HG02571 (cell line): ENCODE data around the gene MAGEA2.
"Not testable (repeated sequence)": the region's sequence is repeated elsewhere in the genome, so short reads cannot be mapped to it uniquely, and the experiment has no call there.

Source experiments
- ATAC-seq: cut with Tn5 transposase; IDR thresholded peaks from one replicate; pipeline ENCODE4 v1.9.1; 2021; ENCODE audit warnings: mild to moderate bottlenecking, moderate library complexity; ENCODE audit not compliant: unreplicated experiment

The MAGEA2 gene, protein sequence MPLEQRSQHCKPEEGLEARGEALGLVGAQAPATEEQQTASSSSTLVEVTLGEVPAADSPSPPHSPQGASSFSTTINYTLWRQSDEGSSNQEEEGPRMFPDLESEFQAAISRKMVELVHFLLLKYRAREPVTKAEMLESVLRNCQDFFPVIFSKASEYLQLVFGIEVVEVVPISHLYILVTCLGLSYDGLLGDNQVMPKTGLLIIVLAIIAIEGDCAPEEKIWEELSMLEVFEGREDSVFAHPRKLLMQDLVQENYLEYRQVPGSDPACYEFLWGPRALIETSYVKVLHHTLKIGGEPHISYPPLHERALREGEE

DNA sequence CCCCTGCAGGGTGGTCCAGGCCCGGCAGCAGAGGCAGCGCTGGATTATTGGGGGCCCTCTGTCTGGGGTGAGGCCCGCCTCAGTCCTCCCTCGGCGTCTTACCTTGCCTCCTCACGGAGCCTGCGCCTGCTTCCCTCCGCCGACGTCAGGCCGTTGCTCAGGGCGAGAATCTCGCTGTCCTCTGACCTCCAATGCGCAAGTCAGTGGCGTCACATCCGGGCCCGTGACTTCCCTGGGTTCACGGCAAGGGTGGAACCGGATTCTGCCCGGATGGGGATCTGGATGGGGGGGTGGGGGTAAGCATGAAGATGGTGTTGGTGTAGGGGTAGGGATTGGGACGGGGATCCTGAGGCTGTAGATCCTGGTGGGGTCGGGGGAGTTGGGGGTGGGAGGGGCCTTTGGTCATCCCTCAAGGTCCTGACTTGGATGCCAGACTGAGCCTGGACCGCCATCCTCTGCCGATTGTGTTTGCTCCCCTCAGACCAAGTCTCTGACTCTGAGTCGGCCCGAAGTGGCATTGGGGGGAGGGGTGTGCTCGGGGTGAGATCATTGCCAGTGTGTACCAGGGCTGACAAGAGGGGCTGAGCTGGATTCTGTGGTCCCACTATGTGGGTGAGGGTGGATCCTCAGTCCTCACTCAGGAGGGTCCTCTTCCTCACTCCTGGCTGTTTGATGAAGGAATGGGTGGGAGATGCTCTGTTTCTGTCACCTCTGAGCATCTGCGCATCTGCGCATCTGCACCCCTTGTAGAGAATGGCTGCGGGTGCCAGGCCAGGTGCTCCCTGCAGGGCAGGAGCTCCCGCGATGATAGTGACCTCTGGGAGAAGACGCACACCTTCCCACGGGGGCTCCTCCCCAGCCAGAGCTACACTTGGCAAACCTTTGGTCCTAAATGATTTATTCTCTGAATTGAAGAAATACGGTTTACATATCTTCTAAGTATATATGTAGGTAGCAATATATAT, at the start of gene MAGEA2:
MAGEA2 (minus strand) TSS at position 157 of the 965 bp plus-strand sequence. CDS start 2,479 bp downstream, outside the sequence.
- ATAC-seq: not testable (repeated sequence)

DNA sequence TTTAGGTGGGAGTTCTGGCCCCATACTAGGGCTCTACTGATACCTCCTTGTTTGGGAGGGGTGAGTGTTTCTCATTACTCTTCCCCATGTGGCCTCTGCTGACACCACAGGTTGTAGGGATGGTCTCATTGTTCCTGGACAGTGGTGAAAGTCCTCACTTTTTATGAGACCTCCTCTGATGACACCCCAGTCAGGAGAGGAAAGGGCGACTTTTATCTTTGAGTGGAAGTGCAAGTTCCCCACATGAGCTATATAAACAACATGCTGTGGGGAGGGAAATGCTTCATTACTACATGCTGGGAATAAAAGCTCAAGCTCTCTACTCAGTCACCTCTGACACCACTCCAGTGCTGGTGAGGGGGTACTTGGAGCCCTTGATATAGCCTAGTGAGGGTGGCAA, 45.3 kb upstream of the MAGEA2 start:
- ATAC-seq: no peak

DNA sequence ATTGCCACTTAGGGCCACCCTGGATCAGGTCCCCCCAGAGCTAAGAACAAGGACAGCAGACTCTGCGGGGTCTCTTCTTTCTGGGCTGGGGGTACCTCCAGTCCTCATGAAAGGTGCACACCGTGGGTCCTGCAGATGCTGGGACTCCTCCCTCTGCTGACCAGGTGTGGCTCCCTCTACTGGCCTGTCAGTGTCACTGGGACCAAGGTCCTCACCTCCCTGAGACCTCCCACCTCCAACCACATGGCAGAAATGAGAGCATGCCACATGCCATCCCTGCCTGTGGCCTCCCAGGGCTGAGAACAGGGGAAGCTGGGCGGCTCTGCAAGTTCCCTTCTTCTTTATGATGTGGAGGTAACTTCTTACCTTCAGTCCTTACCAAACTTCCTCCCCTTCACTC, 33.4 kb upstream of the MAGEA2 start:
- ATAC-seq: peak; percentile 56

DNA sequence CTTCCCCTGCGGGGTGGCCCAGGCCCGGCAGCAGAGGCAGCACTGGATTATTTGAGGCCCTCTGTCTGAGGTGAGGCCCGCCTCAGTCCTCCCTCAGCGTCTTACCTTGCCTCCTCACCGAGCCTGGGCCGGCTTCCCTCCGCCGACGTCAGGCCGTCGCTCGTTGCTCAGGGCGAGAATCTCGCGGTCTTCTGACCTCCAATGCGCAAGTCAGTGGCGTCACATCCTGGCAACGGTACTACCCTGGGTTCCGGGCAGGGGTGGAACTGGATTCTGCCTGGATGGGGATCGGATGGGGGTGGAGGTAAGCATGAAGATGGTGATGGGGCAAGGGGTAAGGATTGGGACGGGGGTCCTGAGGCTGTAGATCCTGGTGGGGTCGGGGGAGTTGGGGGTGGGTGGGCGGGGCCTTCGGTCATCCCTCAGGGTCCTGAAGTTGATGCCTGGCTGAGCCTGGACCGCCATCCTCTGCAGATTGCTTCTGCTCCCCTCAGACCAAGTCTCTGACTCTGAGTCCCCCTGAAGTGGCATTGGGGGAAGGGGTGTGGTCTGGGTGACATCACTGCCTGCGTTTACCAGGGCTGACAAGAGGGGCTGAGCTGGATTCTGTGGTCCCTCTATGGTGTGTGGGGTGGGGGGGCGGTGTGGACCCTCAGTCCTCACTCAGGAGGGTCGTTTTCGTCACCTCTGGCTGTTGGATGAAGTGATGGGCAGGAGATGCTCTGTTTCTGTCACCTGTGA, 16.1 kb upstream of the MAGEA2 start, which contains the start of gene MAGEA6:
MAGEA6 (minus strand) TSS at position 141 of the 741 bp plus-strand sequence. CDS start 2,039 bp downstream, outside the sequence.
- ATAC-seq: not testable (repeated sequence)

DNA sequence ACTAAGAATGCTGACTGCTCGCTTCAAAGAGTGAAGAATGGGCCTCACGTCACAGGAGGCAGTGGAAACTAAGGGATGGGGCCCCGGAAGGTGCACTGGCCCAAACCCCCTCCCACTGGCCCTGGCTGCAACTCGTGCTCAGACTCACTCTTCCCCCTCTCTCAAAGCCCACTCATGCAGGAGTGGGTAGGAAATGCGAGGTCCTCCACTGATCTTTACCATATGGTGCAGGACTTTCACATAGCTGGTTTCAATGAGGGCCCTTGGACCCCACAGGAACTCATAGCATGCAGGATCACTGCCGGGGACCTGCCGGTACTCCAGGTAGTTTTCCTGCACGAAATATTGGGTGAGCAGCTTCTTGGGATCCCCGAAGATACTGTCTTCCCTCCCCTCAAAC, 12.9 kb upstream of the MAGEA2 start:
- not testable (repeated sequence) for ATAC-seq

DNA sequence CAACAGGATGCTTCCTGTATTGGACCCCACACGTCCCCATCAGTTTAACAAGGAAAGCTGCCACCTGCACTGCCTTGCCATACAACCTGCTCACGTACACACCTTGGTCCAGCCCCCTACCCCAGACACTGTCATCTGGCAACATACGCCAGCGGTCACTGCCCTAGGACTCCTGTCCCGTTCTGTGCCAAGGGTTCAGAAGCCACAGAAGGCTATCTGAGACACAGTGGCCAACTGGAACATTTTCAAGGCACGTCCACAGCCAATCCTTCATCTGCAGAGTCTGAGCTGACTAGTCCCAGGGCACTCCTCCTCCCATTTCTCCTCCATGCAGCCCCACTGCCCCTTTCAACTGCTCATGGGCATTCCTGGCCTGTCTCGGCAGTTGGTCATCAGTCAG, 7.9 kb upstream of the MAGEA2 start:
- ATAC-seq: not testable (repeated sequence)

DNA sequence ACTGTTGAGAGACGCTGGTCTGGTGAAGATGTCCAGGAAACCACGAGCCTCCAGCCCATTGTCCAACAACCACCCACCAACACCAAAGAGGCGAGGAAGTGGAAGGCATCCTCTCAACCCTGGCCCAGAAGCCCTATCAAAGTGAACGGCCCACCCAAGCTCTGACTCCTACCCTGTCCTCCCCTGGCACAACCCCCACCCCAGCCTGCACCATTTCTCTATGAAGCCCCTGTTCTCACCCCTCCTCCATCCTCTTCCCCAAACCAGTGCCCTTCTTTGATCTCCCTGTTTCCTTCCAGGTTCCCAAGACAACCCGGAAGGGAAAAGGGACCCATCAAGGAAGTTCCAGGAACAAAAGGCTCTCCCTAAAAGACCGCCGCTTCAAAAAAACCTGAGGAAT, 5.9 kb upstream of the MAGEA2 start:
- ATAC-seq: not testable (repeated sequence)

DNA sequence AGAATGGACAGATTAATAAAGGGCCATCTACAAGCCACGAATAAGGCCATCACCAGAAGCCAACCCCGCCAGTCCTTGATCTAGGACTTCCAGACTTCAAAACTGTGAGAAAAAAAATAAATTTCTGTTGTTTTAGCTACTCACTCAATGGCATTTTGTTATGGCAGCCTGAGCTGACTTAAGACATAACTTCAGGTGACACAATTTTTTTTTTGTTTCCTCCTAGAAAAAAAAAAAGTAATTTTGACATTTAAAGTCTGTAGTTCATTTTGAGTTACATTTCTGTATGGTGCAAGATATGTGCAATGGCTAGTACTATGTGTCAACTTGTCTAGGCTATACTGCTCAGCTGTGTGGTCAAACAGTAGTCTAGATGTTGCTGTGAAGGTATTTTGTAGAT, 5.3 kb upstream of the MAGEA2 start, which contains the start of gene CSAG3:
CSAG3 (plus strand) TSS at position 301 of the 400 bp plus-strand sequence.
- not testable (repeated sequence) for ATAC-seq

DNA sequence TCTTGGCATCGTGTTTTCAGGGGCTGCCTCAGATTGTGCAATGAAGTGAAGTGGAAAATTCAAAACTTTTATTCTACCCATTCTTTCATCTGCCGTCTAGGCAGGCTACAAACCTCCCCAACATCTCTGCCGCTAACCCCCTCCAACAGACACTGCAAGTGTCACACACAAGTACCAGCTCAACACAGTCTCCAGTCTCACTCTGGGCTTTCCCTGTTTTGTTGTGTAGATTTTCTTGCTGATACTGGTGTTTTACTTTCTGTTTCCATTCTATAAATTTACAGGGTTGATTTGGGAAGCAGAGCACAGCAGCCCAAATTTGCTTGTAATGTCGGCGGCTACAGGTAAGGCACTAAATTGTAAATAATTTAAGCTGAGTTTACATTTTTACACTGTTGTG, 1.2 kb upstream of the MAGEA2 start:
- not testable (repeated sequence) for ATAC-seq

DNA sequence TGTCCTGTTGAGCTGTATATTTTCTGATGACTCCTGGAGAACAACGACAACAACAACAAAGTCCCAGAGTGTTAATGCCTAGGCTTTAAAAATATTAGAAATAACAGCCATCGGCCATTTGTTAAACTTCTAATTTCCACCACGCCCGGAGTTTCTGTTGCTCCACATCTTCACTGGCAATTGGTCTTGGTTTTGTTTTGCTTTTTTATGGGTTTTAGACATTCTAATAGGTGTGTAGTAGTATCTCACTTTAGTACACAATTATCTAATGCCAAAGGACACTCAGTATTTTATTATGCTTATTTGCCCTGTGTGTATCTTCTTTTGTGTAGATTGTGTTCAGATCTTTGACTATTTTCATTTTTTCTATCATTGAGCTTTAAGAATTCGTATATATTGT, 15.1 kb downstream of the MAGEA2 start:
- ATAC-seq: no peak

DNA sequence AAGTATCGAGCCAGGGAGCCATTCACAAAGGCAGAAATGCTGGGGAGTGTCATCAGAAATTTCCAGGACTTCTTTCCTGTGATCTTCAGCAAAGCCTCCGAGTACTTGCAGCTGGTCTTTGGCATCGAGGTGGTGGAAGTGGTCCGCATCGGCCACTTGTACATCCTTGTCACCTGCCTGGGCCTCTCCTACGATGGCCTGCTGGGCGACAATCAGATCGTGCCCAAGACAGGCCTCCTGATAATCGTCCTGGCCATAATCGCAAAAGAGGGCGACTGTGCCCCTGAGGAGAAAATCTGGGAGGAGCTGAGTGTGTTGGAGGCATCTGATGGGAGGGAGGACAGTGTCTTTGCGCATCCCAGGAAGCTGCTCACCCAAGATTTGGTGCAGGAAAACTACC, 17.1 kb downstream of the MAGEA2 start:
- not testable (repeated sequence) for ATAC-seq

DNA sequence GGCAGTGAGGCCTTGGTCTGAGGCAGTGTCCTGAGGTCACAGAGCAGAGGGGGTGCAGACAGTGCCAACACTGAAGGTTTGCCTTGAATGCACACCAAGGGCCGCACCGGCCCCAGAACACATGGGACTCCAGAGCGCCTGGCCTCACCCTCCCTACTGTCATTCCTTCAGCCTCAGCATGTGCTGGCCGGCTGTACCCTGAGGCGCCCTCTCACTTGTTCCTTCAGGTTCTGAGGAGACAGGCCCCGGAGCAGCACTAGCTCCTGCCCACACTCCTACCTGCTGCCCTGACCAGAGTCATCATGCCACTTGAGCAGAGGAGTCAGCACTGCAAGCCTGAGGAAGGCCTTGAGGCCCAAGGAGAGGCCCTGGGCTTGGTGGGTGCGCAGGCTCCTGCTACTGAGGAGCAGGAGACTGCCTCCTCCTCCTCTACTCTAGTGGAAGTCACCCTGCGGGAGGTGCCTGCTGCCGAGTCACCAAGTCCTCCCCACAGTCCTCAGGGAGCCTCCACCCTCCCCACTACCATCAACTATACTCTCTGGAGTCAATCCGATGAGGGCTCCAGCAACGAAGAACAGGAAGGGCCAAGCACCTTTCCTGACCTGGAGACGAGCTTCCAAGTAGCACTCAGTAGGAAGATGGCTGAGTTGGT, 17.7 kb downstream of the MAGEA2 start:
- no peak for ATAC-seq

DNA sequence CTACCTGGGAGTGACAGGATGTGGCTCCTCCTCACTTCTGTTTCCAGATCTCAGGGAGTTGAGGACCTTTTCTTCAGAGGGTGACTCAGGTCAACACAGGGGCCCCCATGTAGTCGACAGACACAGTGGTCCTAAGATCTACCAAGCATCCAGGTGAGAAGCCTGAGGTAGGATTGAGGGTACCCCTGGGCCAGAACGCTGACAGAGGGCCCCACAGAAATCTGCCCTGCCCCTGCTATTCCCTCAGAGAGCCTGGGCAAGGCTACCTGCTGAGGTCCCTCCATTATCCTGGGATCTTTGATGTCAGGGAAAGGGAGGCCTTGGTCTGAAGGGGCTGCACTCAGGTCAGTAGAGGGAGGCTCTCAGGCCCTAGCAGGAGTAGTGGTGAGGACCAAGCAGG, 18.5 kb downstream of the MAGEA2 start:
- ATAC-seq: no peak

DNA sequence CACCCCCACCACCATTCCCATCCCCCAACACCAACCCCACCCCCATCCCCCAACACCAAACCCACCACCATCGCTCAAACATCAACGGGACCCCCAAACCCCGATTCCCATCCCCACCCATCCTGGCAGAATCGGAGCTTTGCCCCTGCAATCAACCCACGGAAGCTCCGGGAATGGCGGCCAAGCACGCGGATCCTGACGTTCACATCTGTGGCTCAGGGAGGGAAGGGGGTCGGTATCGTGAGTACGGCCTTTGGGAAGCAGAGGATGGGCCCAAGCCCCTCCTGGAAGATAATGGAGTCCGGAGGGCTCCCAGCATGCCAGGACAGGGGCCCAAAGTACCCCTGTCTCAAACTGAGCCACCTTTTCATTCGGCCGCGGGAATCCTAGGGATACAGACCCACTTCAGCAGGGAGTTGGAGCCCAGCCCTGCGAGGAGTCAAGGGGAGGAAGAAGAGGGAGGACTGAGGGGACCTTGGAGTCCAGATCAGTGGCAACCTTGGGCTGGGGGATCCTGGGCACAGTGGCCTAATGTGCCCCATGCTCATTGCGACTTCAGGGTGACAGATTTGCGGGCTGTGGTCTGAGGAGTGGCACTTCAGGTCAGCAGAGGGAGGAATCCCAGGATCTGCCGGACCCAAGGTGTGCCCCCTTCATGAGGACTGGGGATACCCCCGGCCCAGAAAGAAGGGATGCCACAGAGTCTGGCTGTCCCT, 19.3 kb downstream of the MAGEA2 start:
- ATAC-seq: not testable (repeated sequence)

DNA sequence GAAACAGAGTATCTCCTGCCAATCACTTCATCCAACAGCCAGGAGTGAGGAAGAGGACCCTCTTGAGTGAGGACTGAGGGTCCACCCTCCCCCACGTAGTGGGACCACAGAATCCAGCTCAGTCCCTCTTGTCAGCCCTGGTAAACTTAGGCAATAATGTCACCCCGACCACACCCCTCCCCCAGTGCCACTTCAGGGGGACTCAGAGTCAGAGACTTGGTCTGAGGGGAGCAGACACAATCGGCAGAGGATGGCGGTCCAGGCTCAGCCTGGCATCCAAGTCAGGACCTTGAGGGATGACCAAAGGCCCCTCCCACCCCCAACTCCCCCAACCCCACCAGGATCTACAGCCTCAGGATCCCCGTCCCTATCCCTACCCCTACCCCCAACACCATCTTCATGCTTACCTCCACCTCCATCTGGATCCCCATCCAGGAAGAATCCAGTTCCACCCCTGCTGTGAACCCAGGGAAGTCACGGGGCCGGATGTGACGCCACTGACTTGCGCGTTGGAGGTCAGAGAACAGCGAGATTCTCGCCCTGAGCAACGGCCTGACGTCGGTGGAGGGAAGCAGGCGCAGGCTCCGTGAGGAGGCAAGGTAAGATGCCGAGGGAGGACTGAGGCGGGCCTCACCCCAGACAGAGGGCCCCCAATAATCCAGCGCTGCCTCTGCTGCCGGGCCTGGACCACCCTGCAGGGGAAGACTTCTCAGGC, 20.2 kb downstream of the MAGEA2 start, which contains the start of the genes CSAG1 and MAGEA12:
CSAG1 (minus strand) TSS at position 461 of the 715 bp plus-strand sequence. CDS start 1,261 bp downstream, outside the sequence.
MAGEA12 (plus strand) TSS at position 497 of the 715 bp plus-strand sequence. CDS start 2,405 bp downstream, outside the sequence.
- ATAC-seq: no peak

DNA sequence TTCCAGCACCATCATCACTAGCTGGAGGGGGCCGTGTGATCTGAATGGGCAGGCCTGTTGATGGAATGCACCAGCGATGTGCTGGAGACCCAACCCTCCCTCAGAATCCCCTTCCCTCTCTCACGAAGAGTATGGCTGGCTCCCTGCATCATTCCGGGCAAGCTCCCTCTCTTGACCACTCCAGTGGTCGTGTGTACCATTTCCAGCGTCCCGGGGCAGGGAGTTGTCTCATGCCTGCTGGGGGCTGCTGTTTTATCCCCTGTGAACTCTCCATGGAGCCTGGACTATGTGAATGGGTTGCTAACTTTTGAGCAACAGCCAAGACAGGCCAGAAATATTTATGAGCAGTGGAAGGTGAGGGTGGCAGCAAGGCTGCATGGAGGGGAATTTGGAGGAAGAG, 28.2 kb downstream of the MAGEA2 start:
- ATAC-seq: no peak

DNA sequence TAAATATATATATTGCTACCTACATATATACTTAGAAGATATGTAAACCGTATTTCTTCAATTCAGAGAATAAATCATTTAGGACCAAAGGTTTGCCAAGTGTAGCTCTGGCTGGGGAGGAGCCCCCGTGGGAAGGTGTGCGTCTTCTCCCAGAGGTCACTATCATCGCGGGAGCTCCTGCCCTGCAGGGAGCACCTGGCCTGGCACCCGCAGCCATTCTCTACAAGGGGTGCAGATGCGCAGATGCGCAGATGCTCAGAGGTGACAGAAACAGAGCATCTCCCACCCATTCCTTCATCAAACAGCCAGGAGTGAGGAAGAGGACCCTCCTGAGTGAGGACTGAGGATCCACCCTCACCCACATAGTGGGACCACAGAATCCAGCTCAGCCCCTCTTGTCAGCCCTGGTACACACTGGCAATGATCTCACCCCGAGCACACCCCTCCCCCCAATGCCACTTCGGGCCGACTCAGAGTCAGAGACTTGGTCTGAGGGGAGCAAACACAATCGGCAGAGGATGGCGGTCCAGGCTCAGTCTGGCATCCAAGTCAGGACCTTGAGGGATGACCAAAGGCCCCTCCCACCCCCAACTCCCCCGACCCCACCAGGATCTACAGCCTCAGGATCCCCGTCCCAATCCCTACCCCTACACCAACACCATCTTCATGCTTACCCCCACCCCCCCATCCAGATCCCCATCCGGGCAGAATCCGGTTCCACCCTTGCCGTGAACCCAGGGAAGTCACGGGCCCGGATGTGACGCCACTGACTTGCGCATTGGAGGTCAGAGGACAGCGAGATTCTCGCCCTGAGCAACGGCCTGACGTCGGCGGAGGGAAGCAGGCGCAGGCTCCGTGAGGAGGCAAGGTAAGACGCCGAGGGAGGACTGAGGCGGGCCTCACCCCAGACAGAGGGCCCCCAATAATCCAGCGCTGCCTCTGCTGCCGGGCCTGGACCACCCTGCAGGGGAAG, 39.5 kb downstream of the MAGEA2 start, which contains the start of gene MAGEA2B:
MAGEA2B (plus strand) TSS at position 814 of the 973 bp plus-strand sequence. CDS start 2,479 bp downstream, outside the sequence.
- ATAC-seq: not testable (repeated sequence)
